Neural progenitor cell (in vitro differentiated cells): ENCODE data around the gene AGAP3. TPM values are rescaled to one million over a fixed set of nuclear protein-coding genes. Genes with fewer than 3 reads are reported as not detected.

Experiments
- DNase-seq: peaks from one replicate; pipeline ENCODE4 v3.0.0-alpha.2; 2016; ENCODE audit warnings: low spot score
- H2AFZ ChIP-seq: fragments of 200-600 bp; sonication (generic); replicated peaks from 2 replicates; pipeline ENCODE4 v1.6.1; 2016; ENCODE audit warnings: antibody characterized with exemption
- H3F3A ChIP-seq: fragments of 200-600 bp; sonication (generic); 2 replicates; pipeline ENCODE4 v1.6.1; 2016; ENCODE audit warnings: antibody characterized with exemption, low read depth
- H3K27ac ChIP-seq: fragments of 200-600 bp; sonication (generic); 2 replicates; pipeline ENCODE4 v1.5.1; 2016; ENCODE audit warnings: mild to moderate bottlenecking
- H3K27me3 ChIP-seq: fragments of 200-600 bp; sonication (generic); 2 replicates; pipeline ENCODE4 v1.6.1; 2016; ENCODE audit warnings: mild to moderate bottlenecking, moderate library complexity
- H3K36me3 ChIP-seq: fragments of 200-600 bp; sonication (generic); 2 replicates; pipeline ENCODE4 v1.5.1; 2016
- H3K4me1 ChIP-seq: fragments of 200-600 bp; sonication (generic); 2 replicates; pipeline ENCODE4 v1.6.1; 2016; ENCODE audit warnings: mixed run types
- H3K4me2 ChIP-seq: fragments of 200-600 bp; sonication (generic); 2 replicates; pipeline ENCODE4 v1.6.1; 2016
- H3K4me3 ChIP-seq: fragments of 200-600 bp; sonication (generic); 2 replicates; pipeline ENCODE4 v1.5.1; 2016
- H3K79me2 ChIP-seq: fragments of 200-600 bp; sonication (generic); 2 replicates; pipeline ENCODE4 v1.6.1; 2016; ENCODE audit warnings: low read depth
- H3K9ac ChIP-seq: fragments of 200-600 bp; sonication (generic); 2 replicates; pipeline ENCODE4 v1.6.1; 2016
- H3K9me3 ChIP-seq: fragments of 200-600 bp; sonication (generic); 2 replicates; pipeline ENCODE4 v1.5.1; 2016; ENCODE audit warnings: low read depth
- H4K20me1 ChIP-seq: fragments of 200-600 bp; sonication (generic); 2 replicates; pipeline ENCODE4 v1.6.1; 2016; ENCODE audit warnings: low read depth
- H3K27ac Mint-ChIP-seq: 3 replicates; pipeline ENCODE4 v1.8.0; 2021; ENCODE audit warnings: mixed read lengths
- H3K27me3 Mint-ChIP-seq: 2 replicates; pipeline ENCODE4 v1.8.0; 2022; ENCODE audit warnings: low read depth, mild to moderate bottlenecking, inconsistent platforms, moderate library complexity, mixed read lengths; ENCODE audit not compliant: insufficient read depth
- H3K36me3 Mint-ChIP-seq: 3 replicates; pipeline ENCODE4 v1.8.0; 2021; ENCODE audit warnings: mixed read lengths
- H3K4me1 Mint-ChIP-seq: 3 replicates; pipeline ENCODE4 v1.8.0; 2021; ENCODE audit warnings: mixed read lengths
- H3K4me3 Mint-ChIP-seq: 3 replicates; pipeline ENCODE4 v1.8.0; 2021; ENCODE audit warnings: mild to moderate bottlenecking, moderate library complexity, mixed read lengths
- H3K9me3 Mint-ChIP-seq: 3 replicates; pipeline ENCODE4 v1.8.0; 2020; ENCODE audit warnings: mixed read lengths
- EZH2 ChIP-seq: fragments of 200-600 bp; sonication (generic); IDR thresholded peaks from 2 replicates; pipeline ENCODE4 v1.6.1; 2017; ENCODE audit warnings: antibody characterized with exemption, mild to moderate bottlenecking, moderate library complexity
- EZH2phosphoT487 ChIP-seq: fragments of 200-600 bp; sonication (generic); IDR thresholded peaks from 2 replicates; pipeline ENCODE4 v1.6.1; 2017; ENCODE audit warnings: antibody characterized with exemption
- total RNA-seq: library from RNA; depleted of rRNA; stranded (reverse); fragments of >200 nt; gene quantifications from 2 replicates; pipeline ENCODE4 v1.2.3, GENCODE V29; 2015; ENCODE audit warnings: low replicate concordance
- TF ChIP-seq, protein P1 (sequence below): fragments of 200-600 bp; sonication (generic); IDR thresholded peaks from 2 replicates; pipeline ENCODE4 v1.5.1; 2017; ENCODE audit warnings: antibody characterized with exemption, mild to moderate bottlenecking

The AGAP3 gene
- total RNA-seq, 1 donor from 2014 or later: 38.9 TPM

DNA sequence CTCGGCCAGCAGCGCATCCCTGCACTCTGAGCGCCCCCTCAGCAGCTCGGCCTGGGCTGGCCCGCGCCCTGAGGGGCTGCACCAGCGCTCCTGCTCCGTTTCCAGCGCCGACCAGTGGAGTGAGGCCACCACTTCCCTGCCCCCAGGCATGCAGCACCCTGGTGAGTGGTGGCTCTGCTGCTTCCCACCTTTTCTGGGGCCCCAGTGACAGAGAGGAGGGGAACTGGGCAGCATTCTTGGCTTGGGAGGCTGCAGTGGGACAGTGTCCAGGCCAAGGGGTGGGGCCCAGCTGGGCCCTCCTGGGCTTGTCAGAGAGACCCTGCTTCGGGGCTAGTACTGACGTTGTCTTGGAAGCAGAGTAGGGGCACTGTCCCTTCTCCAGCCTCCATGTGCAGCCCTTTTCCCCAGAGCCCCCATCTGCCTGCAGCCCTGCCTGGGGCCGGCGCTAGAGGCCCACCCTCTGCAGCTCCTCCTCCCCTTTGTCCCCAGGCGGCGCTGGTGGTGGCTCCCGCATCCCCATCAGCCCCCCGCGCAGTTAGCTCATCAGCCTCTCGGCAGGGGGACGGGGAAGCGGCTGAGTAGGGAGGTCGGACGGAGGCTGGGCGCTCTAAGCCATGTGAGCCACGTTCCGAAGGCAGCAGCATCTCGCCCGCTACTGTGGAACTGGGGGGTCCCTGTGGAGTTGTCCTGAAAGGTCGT is 52.0 kb downstream of the AGAP3 start:
- peaks cover 13% of the 10 kb centered on the region for H3F3A ChIP-seq
- H3K27ac ChIP-seq: no peak overlapping the region
- H3K4me3 ChIP-seq: no peak overlapping the region
- peaks cover 14% of the 10 kb centered on the region for H3K4me1 Mint-ChIP-seq
- H3K27me3 ChIP-seq: no peaks in the 10 kb centered on the region
- peaks cover 26% of the 10 kb centered on the region for H4K20me1 ChIP-seq
- no peak overlapping the region for H2AFZ ChIP-seq
- no peaks in the 10 kb centered on the region for H3K9me3 Mint-ChIP-seq
- H3K27ac Mint-ChIP-seq: no peak overlapping the region
- no peak overlapping the region for H3K9ac ChIP-seq
- H3K4me2 ChIP-seq: peak overlapping the region; percentile 62
- H3K4me3 Mint-ChIP-seq: no peak overlapping the region
- no peaks in the 10 kb centered on the region for H3K9me3 ChIP-seq
- peaks cover 37% of the 10 kb centered on the region for H3K4me1 ChIP-seq
- peak; percentile 79 for DNase-seq
- TF ChIP-seq EZH2: no peak
- TF ChIP-seq, protein P1, sequence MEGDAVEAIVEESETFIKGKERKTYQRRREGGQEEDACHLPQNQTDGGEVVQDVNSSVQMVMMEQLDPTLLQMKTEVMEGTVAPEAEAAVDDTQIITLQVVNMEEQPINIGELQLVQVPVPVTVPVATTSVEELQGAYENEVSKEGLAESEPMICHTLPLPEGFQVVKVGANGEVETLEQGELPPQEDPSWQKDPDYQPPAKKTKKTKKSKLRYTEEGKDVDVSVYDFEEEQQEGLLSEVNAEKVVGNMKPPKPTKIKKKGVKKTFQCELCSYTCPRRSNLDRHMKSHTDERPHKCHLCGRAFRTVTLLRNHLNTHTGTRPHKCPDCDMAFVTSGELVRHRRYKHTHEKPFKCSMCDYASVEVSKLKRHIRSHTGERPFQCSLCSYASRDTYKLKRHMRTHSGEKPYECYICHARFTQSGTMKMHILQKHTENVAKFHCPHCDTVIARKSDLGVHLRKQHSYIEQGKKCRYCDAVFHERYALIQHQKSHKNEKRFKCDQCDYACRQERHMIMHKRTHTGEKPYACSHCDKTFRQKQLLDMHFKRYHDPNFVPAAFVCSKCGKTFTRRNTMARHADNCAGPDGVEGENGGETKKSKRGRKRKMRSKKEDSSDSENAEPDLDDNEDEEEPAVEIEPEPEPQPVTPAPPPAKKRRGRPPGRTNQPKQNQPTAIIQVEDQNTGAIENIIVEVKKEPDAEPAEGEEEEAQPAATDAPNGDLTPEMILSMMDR: peak; percentile 40
- no peaks in the 10 kb centered on the region for H3K79me2 ChIP-seq
- H3K27me3 Mint-ChIP-seq: peaks cover 4% of the 10 kb centered on the region
- peaks cover 22% of the 10 kb centered on the region for H3K36me3 Mint-ChIP-seq
- H3K36me3 ChIP-seq: no peaks in the 10 kb centered on the region

DNA sequence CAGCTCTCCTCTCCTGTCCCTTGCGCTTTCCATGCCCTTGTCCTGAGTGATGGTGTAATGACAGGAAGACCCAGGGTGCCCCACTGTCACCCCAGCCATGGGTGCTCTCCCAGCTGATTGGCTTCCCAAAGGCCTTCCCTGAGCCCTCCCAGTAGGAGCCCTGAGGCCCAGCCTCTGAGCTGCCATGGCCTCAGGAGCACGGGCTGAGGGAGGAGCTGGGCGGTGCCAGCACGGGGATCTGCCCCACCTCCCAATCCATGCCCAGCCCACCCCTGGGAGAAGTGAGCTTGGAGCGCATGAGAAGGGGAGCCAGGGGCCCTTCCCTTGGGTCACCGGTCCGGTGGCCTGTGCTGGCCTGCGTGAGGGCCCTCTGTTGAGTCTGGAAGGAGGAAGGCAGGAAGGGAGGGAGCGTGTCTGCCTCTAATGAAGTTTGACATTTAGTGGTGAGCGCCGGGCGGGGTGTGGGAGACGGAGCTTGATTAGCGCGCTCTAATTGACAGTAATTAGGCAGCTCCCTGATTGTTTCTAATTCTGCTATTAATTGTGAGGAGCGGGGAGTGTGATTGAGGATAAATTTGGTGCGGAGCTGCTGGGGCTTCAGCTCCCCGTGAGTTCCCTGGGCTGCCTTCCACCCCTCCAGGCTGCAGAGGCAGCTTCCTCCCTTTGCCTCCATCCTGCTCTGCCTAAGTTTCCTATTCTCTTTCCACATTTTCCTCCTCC is 53.0 kb downstream of the AGAP3 start:
- Histone ChIP-seq H3K4me2 (peak overlapping the region; percentile 62), H3F3A (peaks cover 13% of the 10 kb centered on the region), H3K27ac (no peak overlapping the region), H3K9ac (no peak overlapping the region), H3K4me3 (no peak overlapping the region), H4K20me1 (peaks cover 26% of the 10 kb centered on the region), H3K9me3 (no peaks in the 10 kb centered on the region), H3K79me2 (no peaks in the 10 kb centered on the region), H3K27me3 (no peaks in the 10 kb centered on the region), H2AFZ (no peak overlapping the region), H3K36me3 (no peaks in the 10 kb centered on the region), H3K4me1 (peaks cover 37% of the 10 kb centered on the region)
- DNase-seq: no peak
- Mint-ChIP-seq H3K27me3 (peaks cover 4% of the 10 kb centered on the region), H3K9me3 (no peaks in the 10 kb centered on the region), H3K27ac (no peak overlapping the region), H3K4me3 (no peak overlapping the region), H3K4me1 (peaks cover 14% of the 10 kb centered on the region), H3K36me3 (peaks cover 28% of the 10 kb centered on the region)
- TF ChIP-seq EZH2 (no peak), EZH2phosphoT487 (no peak)
- TF ChIP-seq, protein P1: no peak

DNA sequence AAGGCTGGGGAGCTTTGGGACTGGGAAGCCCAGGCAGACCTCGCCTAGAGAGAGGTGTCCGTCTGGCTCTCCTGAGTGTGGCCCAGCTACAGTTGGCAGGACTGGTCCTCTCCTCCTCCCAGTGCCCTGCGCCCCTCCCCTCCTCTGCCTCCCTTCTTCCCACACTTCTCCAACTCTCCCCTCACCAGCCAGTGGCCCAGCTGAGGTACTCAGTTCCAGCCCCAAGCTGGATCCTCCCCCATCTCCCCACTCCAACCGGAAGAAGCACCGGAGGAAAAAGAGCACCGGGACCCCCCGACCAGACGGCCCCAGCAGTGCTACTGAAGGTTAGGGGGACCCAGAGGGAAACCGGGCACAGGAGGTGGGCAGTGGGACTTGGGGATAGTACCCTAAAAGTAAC is 53.5 kb downstream of the AGAP3 start:
- peaks cover 14% of the 10 kb centered on the region for H3K4me1 Mint-ChIP-seq
- no peak for TF ChIP-seq EZH2phosphoT487
- TF ChIP-seq, protein P1: no peak
- no peak for TF ChIP-seq EZH2

More for the DNA sequence above, 53.5 kb downstream of the AGAP3 start:
- DNase-seq: no peak
- H3K27ac ChIP-seq: no peak overlapping the region
- Mint-ChIP-seq H3K9me3 (no peaks in the 10 kb centered on the region), H3K36me3 (peaks cover 29% of the 10 kb centered on the region), H3K27ac (no peak overlapping the region), H3K27me3 (peaks cover 4% of the 10 kb centered on the region), H3K4me3 (no peak overlapping the region)
- peaks cover 26% of the 10 kb centered on the region for H4K20me1 ChIP-seq
- no peaks in the 10 kb centered on the region for H3K9me3 ChIP-seq
- no peak overlapping the region for H3K4me2 ChIP-seq
- no peak overlapping the region for H3K4me3 ChIP-seq
- peaks cover 13% of the 10 kb centered on the region for H3F3A ChIP-seq
- H3K79me2 ChIP-seq: no peaks in the 10 kb centered on the region
- H3K4me1 ChIP-seq: peaks cover 37% of the 10 kb centered on the region
- H3K27me3 ChIP-seq: no peaks in the 10 kb centered on the region
- no peak overlapping the region for H3K9ac ChIP-seq
- H2AFZ ChIP-seq: no peak overlapping the region
- H3K36me3 ChIP-seq: no peaks in the 10 kb centered on the region
